ENCODE results near the gene OR10W1.

The OR10W1 gene, protein sequence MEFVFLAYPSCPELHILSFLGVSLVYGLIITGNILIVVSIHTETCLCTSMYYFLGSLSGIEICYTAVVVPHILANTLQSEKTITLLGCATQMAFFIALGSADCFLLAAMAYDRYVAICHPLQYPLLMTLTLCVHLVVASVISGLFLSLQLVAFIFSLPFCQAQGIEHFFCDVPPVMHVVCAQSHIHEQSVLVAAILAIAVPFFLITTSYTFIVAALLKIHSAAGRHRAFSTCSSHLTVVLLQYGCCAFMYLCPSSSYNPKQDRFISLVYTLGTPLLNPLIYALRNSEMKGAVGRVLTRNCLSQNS

DNA sequence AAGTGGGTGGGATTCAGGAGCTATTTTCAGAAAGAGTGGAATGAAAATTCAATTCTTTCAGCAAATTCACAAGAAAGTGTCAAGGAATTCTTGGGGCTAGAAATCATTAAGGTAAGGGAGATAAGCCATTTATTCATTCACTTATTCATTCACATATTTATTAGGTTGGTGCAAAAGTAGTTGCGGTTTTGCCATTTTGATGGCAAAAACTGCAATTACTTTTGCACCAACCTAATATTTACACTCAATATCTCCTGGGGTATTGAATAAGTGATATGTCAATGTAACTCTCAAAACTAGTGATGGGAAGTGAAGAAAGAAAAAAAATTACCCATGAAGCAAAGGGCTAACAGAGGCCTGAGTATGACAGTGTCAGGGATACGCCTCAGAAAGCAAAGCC is at the start of gene OR10W1:
Gene OR10W1, minus strand, starts transcription at position 119 of the 400 bp plus-strand sequence. CDS start 402 bp downstream, outside the sequence.
- no peak for DNase-seq

DNA sequence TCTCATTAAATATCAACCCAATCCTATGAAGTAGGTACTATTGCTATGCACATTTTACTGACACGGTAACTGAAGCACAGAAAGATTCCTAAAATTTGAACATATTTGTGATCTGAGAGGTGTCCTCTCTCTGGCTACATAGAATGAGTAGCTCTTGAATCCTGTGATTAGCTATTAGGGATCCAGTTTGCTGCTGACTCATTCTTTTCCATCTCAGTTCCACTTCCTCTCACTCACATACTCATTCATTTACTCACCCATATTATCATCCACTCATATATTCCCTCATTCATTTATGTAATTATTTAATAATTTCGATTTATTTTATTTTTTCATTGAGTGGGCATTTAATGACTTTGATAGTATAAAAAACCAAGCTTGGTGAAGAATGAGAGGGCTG is 48.1 kb upstream of the OR10W1 start:
- no peak for DNase-seq

DNA sequence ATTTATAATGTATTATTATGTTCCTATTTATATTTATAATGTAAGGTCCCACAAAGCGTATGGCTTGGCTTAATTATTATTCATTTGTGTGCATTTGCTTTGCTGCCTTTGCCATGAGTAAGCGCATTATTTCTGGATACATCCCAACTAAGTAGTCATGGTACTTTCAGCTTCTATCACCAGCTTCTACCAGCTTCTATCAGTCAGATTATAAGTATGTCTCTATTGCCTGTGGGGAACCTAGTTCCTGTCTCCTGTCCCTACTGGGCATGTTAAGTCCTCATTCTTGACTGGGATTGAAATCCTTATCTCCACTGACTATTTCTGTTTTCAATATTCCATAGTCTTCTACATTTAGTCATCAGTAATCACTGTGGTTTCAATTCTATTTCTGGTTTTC is 33.5 kb upstream of the OR10W1 start:
- DNase-seq = no peak

DNA sequence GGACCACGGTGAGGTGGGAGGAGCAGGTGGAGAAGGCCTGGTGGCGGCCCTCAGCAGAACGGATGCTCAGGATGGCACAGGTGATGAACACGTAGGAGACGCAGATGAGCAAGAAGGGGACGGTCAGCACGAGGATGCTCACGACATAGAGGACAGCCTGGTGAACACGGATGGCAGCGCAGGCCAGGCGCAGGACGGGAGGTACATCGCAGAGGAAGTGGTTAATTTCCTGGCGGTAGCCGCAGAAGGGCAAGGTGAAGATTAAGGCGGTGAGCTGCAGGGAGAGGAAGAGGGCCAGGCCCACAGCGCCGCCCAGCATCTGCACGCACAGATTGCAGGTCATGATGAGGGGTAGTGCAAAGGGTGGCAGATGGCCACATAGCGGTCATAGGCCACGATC is 24.0 kb upstream of the OR10W1 start:
- no peak for DNase-seq

DNA sequence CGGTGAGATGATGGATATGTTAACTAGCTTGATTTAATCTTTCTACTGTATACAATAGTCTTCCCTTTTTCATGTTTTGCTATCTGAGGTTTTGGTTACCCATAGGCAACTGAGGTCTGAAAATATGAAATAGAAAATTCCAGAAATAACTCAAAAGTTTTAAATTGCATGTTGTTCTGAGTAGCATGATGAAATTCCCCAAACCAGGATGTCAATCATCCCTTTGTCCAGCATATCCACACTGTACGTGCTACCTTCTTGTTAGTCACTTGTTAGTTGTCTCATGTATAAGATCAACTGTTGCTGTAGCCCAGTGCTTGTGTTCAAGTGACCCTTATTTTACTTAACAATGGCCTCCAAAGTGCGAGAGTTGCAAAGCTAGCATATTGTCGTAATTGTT is 21.2 kb upstream of the OR10W1 start:
- no peak for DNase-seq

DNA sequence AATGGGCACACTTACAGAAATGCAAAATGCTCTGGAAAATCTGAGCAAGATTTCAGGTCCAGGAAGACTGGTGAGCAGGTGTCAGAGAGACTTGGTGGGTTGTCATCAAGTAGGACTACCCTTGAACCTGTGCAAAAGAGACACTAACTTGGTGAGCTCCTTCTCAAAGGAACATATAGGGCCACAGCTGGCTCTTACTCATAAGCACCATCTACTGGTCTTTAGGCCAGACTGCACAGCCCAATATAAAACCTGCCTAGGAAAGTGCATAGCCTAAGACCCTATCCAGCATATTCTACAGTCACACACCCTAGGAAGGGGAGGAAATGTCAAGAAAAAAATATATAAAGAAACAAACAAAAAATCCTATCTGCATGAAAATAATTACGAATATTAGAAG is 18.2 kb upstream of the OR10W1 start:
- DNase-seq = no peak

DNA sequence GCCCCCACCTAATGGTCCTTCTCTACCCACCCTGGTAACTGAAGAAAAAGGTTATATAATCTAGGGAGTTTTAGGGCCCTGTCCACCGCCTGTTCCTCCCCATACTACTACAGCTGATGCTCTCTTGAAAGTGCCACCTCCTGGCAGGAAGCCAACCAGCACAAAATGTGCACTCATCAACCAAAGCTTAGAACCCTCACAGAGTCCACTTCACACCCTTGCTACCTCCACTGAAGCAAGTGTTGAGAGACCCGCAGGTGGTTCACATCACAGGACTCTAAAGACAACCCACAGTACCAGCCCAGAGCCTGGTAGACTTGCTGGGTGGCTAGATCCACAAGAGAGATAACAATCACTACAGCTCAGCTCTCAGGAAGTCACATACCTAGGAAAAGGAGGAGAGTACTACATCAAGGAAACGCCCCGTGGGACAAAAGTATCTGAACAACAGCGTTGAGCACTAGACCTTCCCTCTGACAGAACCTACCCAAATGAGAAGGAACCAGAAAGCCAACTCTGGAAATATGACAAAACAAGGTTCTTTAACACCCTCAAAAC is 17.5 kb upstream of the OR10W1 start:
- DNase-seq = no peak

DNA sequence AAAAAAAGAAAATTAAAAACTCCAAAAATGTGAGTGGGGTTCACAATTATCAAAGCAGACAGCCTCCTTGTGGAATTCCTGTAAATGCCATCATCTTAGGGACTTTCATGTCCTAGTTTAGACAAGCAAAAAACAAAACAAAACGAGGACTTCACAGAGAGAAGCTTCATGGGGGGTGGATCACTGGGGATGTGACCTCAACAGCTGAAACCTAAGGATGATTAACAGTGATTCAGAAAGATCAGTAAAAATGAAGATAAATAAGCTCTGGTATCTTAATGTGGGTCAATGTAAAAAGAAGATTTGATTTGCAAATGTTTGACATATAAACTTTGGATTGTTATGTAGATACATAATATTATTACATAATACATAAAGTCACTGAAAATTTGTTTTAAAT is 8.1 kb upstream of the OR10W1 start:
- DNase-seq = no peak

DNA sequence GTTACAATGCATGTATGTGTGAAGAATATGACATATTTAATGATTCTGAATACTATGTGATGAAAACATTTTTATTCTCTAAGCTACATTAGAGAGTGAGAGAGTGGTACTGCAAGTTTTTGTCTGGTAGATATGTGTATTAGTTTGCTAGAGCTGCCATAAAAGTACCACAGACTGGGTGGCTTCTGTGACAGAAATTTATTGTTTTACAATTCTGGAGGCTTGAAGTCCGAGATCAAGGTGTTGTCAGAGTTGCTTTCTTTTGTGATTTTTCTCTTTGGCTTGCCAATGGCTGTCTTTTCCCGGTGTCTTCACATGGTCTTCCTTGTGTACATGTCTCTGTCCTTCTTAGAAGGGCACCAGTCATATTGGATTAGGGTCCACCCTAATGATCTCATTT is 6.9 kb upstream of the OR10W1 start:
- DNase-seq = no peak

DNA sequence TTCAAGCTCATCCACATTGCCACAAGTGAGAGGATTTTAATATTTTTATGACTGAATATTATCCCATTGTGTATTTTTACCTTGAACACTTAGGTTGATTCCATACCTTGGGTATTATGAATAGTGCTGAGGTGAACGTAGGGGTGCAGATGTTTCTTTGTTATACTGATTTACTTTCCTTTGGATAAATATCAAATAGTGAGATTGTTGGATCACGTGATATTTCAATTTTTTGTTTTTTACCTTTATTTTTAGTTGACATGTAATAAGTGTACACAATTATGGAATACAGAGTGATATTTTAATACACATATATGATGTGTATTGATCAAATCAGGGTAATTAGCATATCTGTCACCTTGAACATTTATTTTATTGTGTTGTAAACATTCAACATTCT is 8.1 kb downstream of the OR10W1 start:
- DNase-seq = no peak

DNA sequence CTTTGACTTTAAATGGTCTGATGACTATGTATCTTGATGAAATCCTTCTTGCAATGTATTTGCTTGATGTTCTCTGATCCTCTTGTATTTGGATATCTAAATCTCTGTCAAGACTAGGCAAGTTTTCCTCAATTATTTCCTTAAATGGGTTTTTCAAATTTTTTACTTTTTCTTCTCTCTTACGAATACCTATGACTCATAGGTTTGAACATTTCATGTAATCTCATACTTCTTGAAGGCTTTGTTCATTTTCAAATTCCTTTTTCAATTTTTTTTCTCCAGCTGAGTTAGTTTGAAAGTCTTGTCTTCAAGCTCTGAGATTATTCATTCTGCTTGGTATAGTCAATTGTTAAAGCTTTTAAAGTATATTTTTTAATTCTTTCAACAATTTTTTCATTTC is 13.1 kb downstream of the OR10W1 start:
- DNase-seq = no peak

DNA sequence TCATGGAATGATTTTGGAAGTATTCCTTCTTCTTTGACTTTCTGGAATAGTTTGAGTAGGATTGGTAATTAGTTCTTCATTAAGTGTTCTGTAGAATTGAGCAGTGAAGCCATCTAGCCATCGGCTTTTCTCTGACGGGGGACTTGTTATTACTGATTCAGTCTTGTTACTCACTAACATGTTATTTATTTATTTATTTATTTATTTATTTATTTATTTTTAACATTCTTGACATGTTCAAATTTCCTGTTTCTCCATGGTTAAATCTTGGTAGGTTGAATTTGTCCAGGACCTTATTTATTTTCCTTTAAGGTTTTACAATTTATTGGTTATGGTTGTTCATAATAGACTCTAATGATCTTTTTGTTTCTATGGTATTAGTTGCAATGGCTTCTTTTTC is 24.1 kb downstream of the OR10W1 start:
- DNase-seq = no peak

DNA sequence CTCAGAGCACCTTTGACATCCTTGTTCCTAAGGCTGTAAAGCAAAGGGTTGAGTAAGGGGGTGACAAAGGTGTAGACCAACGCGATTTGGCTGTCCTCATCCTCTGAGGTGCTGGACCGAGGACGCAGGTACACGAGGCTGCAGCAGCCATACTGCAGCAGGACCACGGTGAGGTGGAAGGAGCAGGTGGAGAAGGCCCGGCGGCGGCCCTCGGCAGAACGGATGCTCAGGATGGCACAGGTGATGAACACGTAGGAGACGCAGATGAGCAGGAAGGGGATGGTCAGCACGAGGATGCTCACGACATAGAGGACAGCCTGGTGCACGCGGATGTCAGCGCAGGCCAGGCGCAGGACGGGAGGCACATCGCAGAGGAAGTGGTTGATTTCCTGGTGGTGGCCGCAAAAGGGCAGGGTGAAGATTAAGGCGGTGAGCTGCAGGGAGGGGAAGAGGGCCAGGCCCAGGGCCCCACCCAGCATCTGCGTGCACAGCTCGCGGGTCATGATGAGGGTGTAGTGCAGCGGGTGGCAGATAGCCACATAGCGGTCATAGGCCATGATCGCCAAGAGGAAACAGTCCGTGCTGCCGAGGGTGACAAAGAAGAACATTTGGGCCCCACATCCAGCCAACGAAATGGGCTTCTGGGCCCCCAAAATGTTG is 40.0 kb downstream of the OR10W1 start:
- DNase-seq = no peak

DNA sequence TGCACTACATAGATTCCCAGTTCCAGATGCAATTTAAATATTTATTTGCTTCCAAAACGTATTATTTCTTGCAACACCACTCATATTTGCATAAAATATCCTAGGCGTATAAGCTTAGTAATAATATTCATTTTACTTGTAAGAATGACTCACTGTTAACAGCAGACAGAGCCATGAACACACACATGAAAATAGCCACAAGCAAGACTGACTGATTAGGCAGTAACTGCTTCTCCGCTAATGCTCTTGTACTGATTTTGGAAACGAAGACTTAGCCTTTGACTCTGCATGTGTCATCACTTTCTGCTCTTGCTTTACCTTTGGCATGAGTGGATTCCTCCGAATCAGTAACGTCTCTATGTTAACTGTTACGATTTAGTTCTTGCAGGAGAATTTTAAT is 45.3 kb downstream of the OR10W1 start:
- DNase-seq = no peak
